Measurements from ENCODE around the gene PCDHGA6. TPM values are rescaled to one million over a fixed set of nuclear protein-coding genes. Genes with fewer than 3 reads are reported as not detected.

PCDHGA6 gene
- 2.2 and 2.8 TPM in 2 replicates for total RNA-seq

GRCh38 chr5:141373673-141374317 lies at the start of gene PCDHGA6:
PCDHGA6 (plus strand) TSS chr5:141373891; CDS start chr5:141374084, 193 bp downstream.

GRCh38 chr5:141330299-141331080 lies 43.2 kb upstream of the PCDHGA6 start, which contains the start of gene PCDHGA1:
PCDHGA1 (plus strand) TSS chr5:141330514.

GRCh38 chr5:141338538-141339306 lies 35.0 kb upstream of the PCDHGA6 start, which contains the start of gene PCDHGA2:
PCDHGA2 (plus strand) TSS chr5:141338760.

GRCh38 chr5:141343242-141343952 lies 30.3 kb upstream of the PCDHGA6 start, which contains the start of gene PCDHGA3:
PCDHGA3 (plus strand) TSS chr5:141343829; CDS start chr5:141344034, 205 bp downstream.

GRCh38 chr5:141349917-141350619 lies 23.6 kb upstream of the PCDHGA6 start, which contains the start of gene PCDHGB1:
PCDHGB1 (plus strand) TSS chr5:141350099; CDS start chr5:141350261, 162 bp downstream.

GRCh38 chr5:141354900-141355469 lies 18.7 kb upstream of the PCDHGA6 start, which contains the start of gene PCDHGA4:
PCDHGA4 (plus strand) TSS chr5:141355021; CDS start chr5:141355108, 87 bp downstream.

GRCh38 chr5:141359790-141360426 lies 13.8 kb upstream of the PCDHGA6 start, which contains the start of gene PCDHGB2:
PCDHGB2 (plus strand) TSS chr5:141359994; CDS start chr5:141360136, 142 bp downstream.

GRCh38 chr5:141363952-141364660 lies 9.6 kb upstream of the PCDHGA6 start, which contains the start of gene PCDHGA5:
PCDHGA5 (plus strand) TSS chr5:141364162; CDS start chr5:141364331, 169 bp downstream.

GRCh38 chr5:141369994-141370848 lies 3.5 kb upstream of the PCDHGA6 start, which contains the start of gene PCDHGB3:
PCDHGB3 (plus strand) TSS chr5:141370242; CDS start chr5:141370395, 153 bp downstream.

GRCh38 chr5:141382469-141383294 lies 9.0 kb downstream of the PCDHGA6 start, which contains the start of gene PCDHGA7:
PCDHGA7 (plus strand) TSS chr5:141382742; CDS start chr5:141382900, 158 bp downstream.

GRCh38 chr5:141387557-141388311 lies 14.0 kb downstream of the PCDHGA6 start, which contains the start of gene PCDHGB4:
PCDHGB4 (plus strand) TSS chr5:141387698; CDS start chr5:141387885, 187 bp downstream.

GRCh38 chr5:141392429-141393198 lies 18.9 kb downstream of the PCDHGA6 start, which contains the start of gene PCDHGA8:
PCDHGA8 (plus strand) TSS chr5:141392633; CDS start chr5:141392814, 181 bp downstream.

GRCh38 chr5:141397756-141398551 lies 24.3 kb downstream of the PCDHGA6 start, which contains the start of gene PCDHGB5:
PCDHGB5 (plus strand) TSS chr5:141397947; CDS start chr5:141398128, 181 bp downstream.

GRCh38 chr5:141402553-141403243 lies 29.0 kb downstream of the PCDHGA6 start, which contains the start of gene PCDHGA9:
PCDHGA9 (plus strand) TSS chr5:141402778; CDS start chr5:141402953, 175 bp downstream.

